ENCODE measurements around the gene KRT72. TPM values are rescaled to one million over a fixed set of nuclear protein-coding genes. Genes with fewer than 3 reads are reported as not detected.

Gene KRT72
- total and polyA plus RNA-seq, 2 of the 13 experiments (the other 11 are each of a cell fraction or from before 2014, with no cell fraction given) = not detected

GRCh38 chr12:52537101-52537500 lies 64.2 kb downstream of the KRT72 start:
- BruUV-seq (replicated peaks) = no TSS peak
- Histone ChIP-seq H2AFZ (ENCODE audit: low read length) (no peak overlapping the region), H3K79me2 (ENCODE audit: insufficient read depth, low read length) (no peaks in the 10 kb centered on the region), H3K4me1 (ENCODE audit: insufficient read depth, low read length) (no peaks in the 10 kb centered on the region), H3K27me3 (ENCODE audit: control insufficient read depth in 1 of 2, insufficient read depth in 2 of 2, low read length in 2 of 2) (peaks cover 2 to 11% of the 10 kb centered on the region in 2 experiments; a peak in 2 of 5 replicates), H3K36me3 (replicated peaks in 1 of 2; ENCODE audit: control insufficient read depth in 1 of 2, insufficient read depth in 2 of 2, low read length in 2 of 2) (no peaks in the 10 kb centered on the region), H3K4me2 (ENCODE audit: low read depth, low read length) (no peak overlapping the region), H3K9me3 (ENCODE audit: low read length) (no peaks in the 10 kb centered on the region), H3K9ac (ENCODE audit: insufficient read depth, low read depth, low read length) (no peak overlapping the region), H3K4me3 (replicated peaks in 1 of 3; ENCODE audit: insufficient read depth in 1 of 3, low read depth in 2 of 3, low read length in 3 of 3) (no peak overlapping the region), H4K20me1 (ENCODE audit: insufficient read depth, low read length) (no peaks in the 10 kb centered on the region), H3K27ac (ENCODE audit: extremely low read length, insufficient read depth, low read length) (no peak overlapping the region)
- in situ Hi-C loops (cut with HindIII; ENCODE audit: extremely low pct_ligation_motif_present, low pct_unique_long_range_greater_than_20kb) = loop anchor here (25.0 kb wide), 1 partner anchor 400 kb away; no protein-coding TSS in a partner anchor
- DNase-seq (ENCODE audit: low spot score) (no peak), FAIRE-seq (no peak), ATAC-seq (no peak)
- intact Hi-C loops (cut with micrococcal nuclease; ENCODE audit: unreplicated experiment) = no loop called here
- ChIA-PET POLR2A (no interaction called here), CTCF (ENCODE audit: low intra/inter-chr PET ratio, low total read pairs) (no interaction called here)
- 13% methylated on average over 3 of the region's 3 CpGs for WGBS (ENCODE audit: low lambda C conversion rate)
- no peak for TF ChIP-seq RXRB (CRISPR knock-in tag; IDR thresholded peaks at IDR 0.05; ENCODE audit: borderline replicate concordance)
- no peak for TF ChIP-seq ARHGAP35 (CRISPR knock-in tag; IDR thresholded peaks at IDR 0.05; ENCODE audit: borderline replicate concordance)
- TF ChIP-seq, protein P1, sequence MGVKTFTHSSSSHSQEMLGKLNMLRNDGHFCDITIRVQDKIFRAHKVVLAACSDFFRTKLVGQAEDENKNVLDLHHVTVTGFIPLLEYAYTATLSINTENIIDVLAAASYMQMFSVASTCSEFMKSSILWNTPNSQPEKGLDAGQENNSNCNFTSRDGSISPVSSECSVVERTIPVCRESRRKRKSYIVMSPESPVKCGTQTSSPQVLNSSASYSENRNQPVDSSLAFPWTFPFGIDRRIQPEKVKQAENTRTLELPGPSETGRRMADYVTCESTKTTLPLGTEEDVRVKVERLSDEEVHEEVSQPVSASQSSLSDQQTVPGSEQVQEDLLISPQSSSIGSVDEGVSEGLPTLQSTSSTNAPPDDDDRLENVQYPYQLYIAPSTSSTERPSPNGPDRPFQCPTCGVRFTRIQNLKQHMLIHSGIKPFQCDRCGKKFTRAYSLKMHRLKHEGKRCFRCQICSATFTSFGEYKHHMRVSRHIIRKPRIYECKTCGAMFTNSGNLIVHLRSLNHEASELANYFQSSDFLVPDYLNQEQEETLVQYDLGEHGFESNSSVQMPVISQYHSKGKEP (CRISPR knock-in tag; IDR thresholded peaks at IDR 0.05) = no peak
- TF ChIP-seq KIAA2018 (CRISPR knock-in tag; IDR thresholded peaks at IDR 0.05; ENCODE audit: borderline replicate concordance) = no peak
- TF ChIP-seq SAP130 (CRISPR knock-in tag; IDR thresholded peaks at IDR 0.05; ENCODE audit: low read depth) = no peak
- TF ChIP-seq, protein P2, sequence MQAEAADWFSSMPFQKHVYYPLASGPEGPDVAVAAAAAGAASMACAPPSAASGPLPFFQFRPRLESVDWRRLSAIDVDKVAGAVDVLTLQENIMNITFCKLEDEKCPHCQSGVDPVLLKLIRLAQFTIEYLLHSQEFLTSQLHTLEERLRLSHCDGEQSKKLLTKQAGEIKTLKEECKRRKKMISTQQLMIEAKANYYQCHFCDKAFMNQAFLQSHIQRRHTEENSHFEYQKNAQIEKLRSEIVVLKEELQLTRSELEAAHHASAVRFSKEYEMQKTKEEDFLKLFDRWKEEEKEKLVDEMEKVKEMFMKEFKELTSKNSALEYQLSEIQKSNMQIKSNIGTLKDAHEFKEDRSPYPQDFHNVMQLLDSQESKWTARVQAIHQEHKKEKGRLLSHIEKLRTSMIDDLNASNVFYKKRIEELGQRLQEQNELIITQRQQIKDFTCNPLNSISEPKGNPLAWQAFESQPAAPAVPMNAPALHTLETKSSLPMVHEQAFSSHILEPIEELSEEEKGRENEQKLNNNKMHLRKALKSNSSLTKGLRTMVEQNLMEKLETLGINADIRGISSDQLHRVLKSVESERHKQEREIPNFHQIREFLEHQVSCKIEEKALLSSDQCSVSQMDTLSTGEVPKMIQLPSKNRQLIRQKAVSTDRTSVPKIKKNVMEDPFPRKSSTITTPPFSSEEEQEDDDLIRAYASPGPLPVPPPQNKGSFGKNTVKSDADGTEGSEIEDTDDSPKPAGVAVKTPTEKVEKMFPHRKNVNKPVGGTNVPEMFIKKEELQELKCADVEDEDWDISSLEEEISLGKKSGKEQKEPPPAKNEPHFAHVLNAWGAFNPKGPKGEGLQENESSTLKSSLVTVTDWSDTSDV (CRISPR knock-in tag; IDR thresholded peaks at IDR 0.05) = no peak
- TF ChIP-seq, protein P3, sequence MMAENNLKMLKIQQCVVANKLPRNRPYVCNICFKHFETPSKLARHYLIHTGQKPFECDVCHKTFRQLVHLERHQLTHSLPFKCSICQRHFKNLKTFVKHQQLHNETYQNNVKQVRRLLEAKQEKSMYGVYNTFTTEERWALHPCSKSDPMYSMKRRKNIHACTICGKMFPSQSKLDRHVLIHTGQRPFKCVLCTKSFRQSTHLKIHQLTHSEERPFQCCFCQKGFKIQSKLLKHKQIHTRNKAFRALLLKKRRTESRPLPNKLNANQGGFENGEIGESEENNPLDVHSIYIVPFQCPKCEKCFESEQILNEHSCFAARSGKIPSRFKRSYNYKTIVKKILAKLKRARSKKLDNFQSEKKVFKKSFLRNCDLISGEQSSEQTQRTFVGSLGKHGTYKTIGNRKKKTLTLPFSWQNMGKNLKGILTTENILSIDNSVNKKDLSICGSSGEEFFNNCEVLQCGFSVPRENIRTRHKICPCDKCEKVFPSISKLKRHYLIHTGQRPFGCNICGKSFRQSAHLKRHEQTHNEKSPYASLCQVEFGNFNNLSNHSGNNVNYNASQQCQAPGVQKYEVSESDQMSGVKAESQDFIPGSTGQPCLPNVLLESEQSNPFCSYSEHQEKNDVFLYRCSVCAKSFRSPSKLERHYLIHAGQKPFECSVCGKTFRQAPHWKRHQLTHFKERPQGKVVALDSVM (CRISPR knock-in tag; IDR thresholded peaks at IDR 0.05) = no peak
